Effector memory CD8-positive, alpha-beta T cell (primary cell): ENCODE measurements around the gene PRKCG.

Source experiments
- ATAC-seq: fragments of 150-1000 bp; cut with Tn5 transposase; replicated peaks from 2 replicates; pipeline ENCODE4 v1.10.0; 2021; ENCODE audit warnings: mild to moderate bottlenecking, moderate library complexity
- DNase-seq, 3 experiments: peaks; one replicate each; pipeline ENCODE4 v3.0.0; 2021
- H3K27ac Mint-ChIP-seq, 2 donors: one replicate each; pipeline ENCODE4 v1.8.0; 2022; ENCODE audit warnings: mild to moderate bottlenecking in 2 of 2, mixed read lengths in 2 of 2, moderate library complexity in 2 of 2
- H3K27me3 Mint-ChIP-seq, 2 donors: one replicate each; pipeline ENCODE4 v1.8.0; 2022; ENCODE audit warnings: mixed read lengths in 2 of 2
- H3K36me3 Mint-ChIP-seq: one replicate; pipeline ENCODE4 v1.8.0; 2022; ENCODE audit warnings: mild to moderate bottlenecking, moderate library complexity, mixed read lengths; ENCODE audit not compliant: insufficient read depth
- H3K4me1 Mint-ChIP-seq, 2 donors: one replicate each; pipeline ENCODE4 v1.8.0; 2022; ENCODE audit warnings: low read depth in 2 of 2, mixed read lengths in 2 of 2
- H3K4me3 Mint-ChIP-seq, 2 donors: one replicate each; pipeline ENCODE4 v1.8.0; 2022; ENCODE audit warnings: mild to moderate bottlenecking in 2 of 2, mixed read lengths in 2 of 2, moderate library complexity in 2 of 2
- H3K9me3 Mint-ChIP-seq, 2 donors: one replicate each; pipeline ENCODE4 v1.8.0; 2022; ENCODE audit warnings: mixed read lengths in 2 of 2

Gene PRKCG

GRCh38 chr19:53908106-53908934 lies 26.3 kb downstream of the PRKCG start:
- no peaks in the 10 kb centered on the region for H3K9me3 Mint-ChIP-seq
- DNase-seq (peak in 1 of 3 experiments; percentile 17), ATAC-seq (peak; percentile 40)
- peaks cover 3% of the 10 kb centered on the region for H3K36me3 Mint-ChIP-seq
- H3K27me3 Mint-ChIP-seq, result peaks cover 80 to 82% of the 10 kb centered on the region in 2 donors
- H3K4me3 Mint-ChIP-seq, result peak overlapping the region; percentile 58
- no peak overlapping the region for H3K27ac Mint-ChIP-seq
- H3K4me1 Mint-ChIP-seq, result peaks cover 37 to 39% of the 10 kb centered on the region in 2 donors

GRCh38 chr19:53908935-53909415 lies 27.0 kb downstream of the PRKCG start, which contains the start of gene CACNG7:
CACNG7 (plus strand) TSS chr19:53909278; CDS start chr19:53912832, 3,554 bp downstream.
- H3K4me3 Mint-ChIP-seq, result peak within 1 kb of the TSS; percentile 58
- no peak for DNase-seq
- no peak within 1 kb of the TSS for H3K27ac Mint-ChIP-seq
- H3K9me3 Mint-ChIP-seq, result no peaks in the 10 kb centered on the region
- H3K27me3 Mint-ChIP-seq, result peaks cover 80 to 84% of the 10 kb centered on the region in 2 donors
- peaks cover 3% of the 10 kb centered on the region for H3K36me3 Mint-ChIP-seq
- ATAC-seq, result no peak
- peaks cover 37 to 39% of the 10 kb centered on the region in 2 donors for H3K4me1 Mint-ChIP-seq

DNA sequence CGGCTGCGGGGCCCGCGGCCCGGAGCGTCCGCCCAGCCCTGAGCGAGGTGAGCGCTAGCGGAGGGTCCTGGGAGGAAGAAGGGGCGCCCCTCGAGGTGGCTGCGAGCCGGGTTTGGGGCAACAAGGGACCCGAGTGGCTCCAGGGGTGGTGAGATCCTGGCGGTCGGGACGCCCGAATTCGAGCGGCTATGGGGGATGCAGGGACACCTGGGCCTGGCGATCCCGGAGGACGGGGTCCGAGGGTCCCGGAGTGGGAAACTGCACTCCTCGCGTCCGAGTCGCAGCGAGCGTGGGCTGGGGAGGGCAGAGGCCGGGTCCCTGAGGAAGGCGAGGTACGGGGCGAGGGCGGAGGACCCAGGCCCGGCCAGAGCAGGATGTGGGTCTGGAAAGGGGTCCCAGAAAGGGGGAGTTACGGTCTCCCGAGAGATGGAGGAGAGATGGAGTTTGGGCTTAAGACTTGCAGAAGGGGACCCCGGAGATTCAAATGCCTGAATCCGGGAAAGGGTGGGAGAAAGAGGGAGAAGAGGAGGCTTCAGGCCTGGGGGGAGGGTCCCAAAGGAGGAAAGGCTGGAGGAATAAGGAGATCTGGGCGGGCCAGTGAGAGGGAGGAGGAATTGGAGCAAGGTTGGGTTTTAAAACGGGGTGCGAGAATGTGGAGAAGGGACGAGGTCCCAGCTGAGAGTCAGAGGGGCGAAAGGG lies 27.6 kb downstream of the PRKCG start:
- Mint-ChIP-seq H3K27me3 (peaks cover 73 to 82% of the 10 kb centered on the region in 2 donors), H3K4me3 (peak overlapping the region in 1 of 2 donors; percentile 11)
- ATAC-seq, result no peak

GRCh38 chr19:53910170-53910518 lies 28.1 kb downstream of the PRKCG start:
- peak overlapping the region in 1 of 2 donors; percentile 11 for H3K4me3 Mint-ChIP-seq
- H3K4me1 Mint-ChIP-seq, result peaks cover 28 to 30% of the 10 kb centered on the region in 2 donors
- DNase-seq (no peak), ATAC-seq (no peak)
- peaks cover 3% of the 10 kb centered on the region for H3K36me3 Mint-ChIP-seq
- no peaks in the 10 kb centered on the region for H3K9me3 Mint-ChIP-seq
- H3K27ac Mint-ChIP-seq, result no peak overlapping the region
- peaks cover 73 to 84% of the 10 kb centered on the region in 2 donors for H3K27me3 Mint-ChIP-seq

More for the DNA sequence above, 27.6 kb downstream of the PRKCG start:
- H3K36me3 Mint-ChIP-seq, result peaks cover 3% of the 10 kb centered on the region
- no peaks in the 10 kb centered on the region for H3K9me3 Mint-ChIP-seq
- H3K4me1 Mint-ChIP-seq, result peaks cover 33 to 35% of the 10 kb centered on the region in 2 donors
- no peak for DNase-seq
- no peak overlapping the region for H3K27ac Mint-ChIP-seq

GRCh38 chr19:53912653-53913052 lies 30.7 kb downstream of the PRKCG start:
- H3K36me3 Mint-ChIP-seq, result no peaks in the 10 kb centered on the region
- H3K27ac Mint-ChIP-seq, result no peak overlapping the region
- H3K9me3 Mint-ChIP-seq, result no peaks in the 10 kb centered on the region
- ATAC-seq (no peak), DNase-seq (no peak)
- peaks cover 7 to 12% of the 10 kb centered on the region in 2 donors for H3K4me1 Mint-ChIP-seq
- H3K4me3 Mint-ChIP-seq, result no peak overlapping the region
- H3K27me3 Mint-ChIP-seq, result peaks cover 64 to 89% of the 10 kb centered on the region in 2 donors

GRCh38 chr19:53915000-53915399 lies 33.0 kb downstream of the PRKCG start:
- Mint-ChIP-seq H3K27ac (no peak overlapping the region), H3K9me3 (no peaks in the 10 kb centered on the region), H3K4me1 (no peaks in the 10 kb centered on the region), H3K4me3 (no peak overlapping the region), H3K36me3 (no peaks in the 10 kb centered on the region), H3K27me3 (peaks cover 44 to 77% of the 10 kb centered on the region in 2 donors)
- ATAC-seq, result no peak
- no peak for DNase-seq

DNA sequence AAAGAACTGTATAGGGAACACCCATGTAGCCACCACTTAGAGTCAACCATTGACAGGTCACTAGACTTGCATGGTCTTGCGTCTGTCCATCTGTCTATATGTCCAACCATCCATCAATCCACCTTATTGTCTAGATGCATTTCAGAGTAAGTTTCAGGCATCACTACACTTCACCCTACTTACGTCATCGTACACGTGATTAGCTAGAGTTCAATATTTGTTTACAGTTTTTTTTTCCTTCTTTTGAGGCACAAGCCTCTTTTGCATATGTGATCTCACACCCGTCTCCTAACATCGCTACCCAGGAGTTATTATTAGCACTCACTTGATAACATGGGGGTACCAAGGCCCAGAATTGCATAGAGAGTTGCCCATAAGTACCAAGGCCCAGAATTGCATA lies 34.0 kb downstream of the PRKCG start:
- no peaks in the 10 kb centered on the region for H3K4me1 Mint-ChIP-seq
- H3K9me3 Mint-ChIP-seq, result no peaks in the 10 kb centered on the region
- DNase-seq (no peak), ATAC-seq (no peak)
- H3K4me3 Mint-ChIP-seq, result no peak overlapping the region
- H3K27me3 Mint-ChIP-seq, result peaks cover 34 to 67% of the 10 kb centered on the region in 2 donors
- H3K36me3 Mint-ChIP-seq, result no peaks in the 10 kb centered on the region
- no peak overlapping the region for H3K27ac Mint-ChIP-seq

GRCh38 chr19:53917356-53917755 lies 35.4 kb downstream of the PRKCG start:
- no peaks in the 10 kb centered on the region for H3K4me1 Mint-ChIP-seq
- no peaks in the 10 kb centered on the region for H3K36me3 Mint-ChIP-seq
- H3K27me3 Mint-ChIP-seq, result peaks cover 21 to 53% of the 10 kb centered on the region in 2 donors
- H3K27ac Mint-ChIP-seq, result no peak overlapping the region
- ATAC-seq, result no peak
- no peak overlapping the region for H3K4me3 Mint-ChIP-seq
- no peaks in the 10 kb centered on the region for H3K9me3 Mint-ChIP-seq
- no peak for DNase-seq

DNA sequence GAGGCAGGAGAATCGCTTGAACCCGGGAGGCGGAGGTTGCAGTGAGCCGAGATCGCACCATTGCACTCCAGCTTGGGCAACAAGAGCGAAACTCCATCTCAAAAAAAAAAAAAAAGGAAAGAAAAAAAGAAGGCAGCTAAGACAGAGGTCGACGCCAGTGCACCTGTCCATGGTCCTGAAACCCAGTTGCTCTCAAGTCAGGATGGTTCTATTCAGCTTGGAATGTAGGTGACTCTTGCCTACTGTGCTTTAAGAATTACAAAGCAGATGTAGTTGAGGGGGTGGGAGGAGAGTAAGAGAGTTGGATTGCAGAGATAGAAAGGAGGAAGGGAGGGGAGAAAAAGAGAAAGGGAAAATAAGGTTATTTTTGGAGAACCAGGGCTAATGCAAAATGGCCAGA lies 45.7 kb downstream of the PRKCG start:
- Mint-ChIP-seq H3K4me1 (no peaks in the 10 kb centered on the region), H3K36me3 (peaks cover 6% of the 10 kb centered on the region), H3K4me3 (no peak overlapping the region), H3K9me3 (peaks cover 3 to 8% of the 10 kb centered on the region in 2 donors), H3K27ac (no peak overlapping the region), H3K27me3 (peaks cover 0 to 22% of the 10 kb centered on the region in 2 donors)
- ATAC-seq (no peak), DNase-seq (peak in 2 of 3 experiments; percentile 20 to 21)

- no peaks in the 10 kb centered on the region for H3K36me3 Mint-ChIP-seq
Measured at GRCh38 chr19:53936029-53936428, 54.0 kb downstream of the PRKCG start.

DNA sequence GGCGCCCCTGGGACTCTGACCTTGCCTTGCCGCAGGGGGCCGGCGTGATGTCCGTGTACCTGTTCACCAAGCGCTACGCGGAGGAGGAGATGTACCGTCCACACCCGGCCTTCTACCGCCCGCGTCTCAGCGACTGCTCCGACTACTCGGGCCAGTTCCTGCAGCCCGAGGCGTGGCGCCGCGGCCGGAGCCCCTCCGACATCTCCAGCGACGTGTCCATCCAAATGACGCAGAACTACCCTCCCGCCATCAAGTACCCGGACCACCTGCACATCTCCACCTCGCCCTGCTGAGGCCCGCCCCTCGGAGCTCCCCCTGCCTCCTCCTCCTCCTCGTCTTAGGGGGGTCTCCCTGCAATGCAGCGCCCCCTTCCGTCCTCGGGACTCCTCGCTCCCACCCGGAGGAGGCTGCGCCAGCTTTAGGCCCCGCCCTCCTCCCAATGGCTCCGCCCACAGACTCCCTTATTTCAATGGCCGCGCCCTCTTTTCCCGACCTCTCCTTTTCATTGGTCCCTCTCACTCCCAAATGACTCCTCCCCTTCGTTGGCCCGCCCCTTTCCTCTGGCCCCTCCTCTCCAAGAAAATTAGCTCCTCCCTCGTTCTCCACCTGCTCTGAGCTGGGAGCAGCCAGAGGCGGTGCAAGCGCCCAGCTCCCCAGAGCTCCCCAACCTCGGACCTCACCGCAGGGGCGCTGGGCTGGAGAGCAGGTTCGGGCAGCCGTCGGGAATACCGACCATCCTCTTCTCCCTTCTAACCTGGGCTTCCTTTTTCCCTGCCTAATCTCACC lies 60.2 kb downstream of the PRKCG start:
- Mint-ChIP-seq H3K27me3 (peaks cover 64 to 86% of the 10 kb centered on the region in 2 donors), H3K9me3 (peaks cover 0 to 8% of the 10 kb centered on the region in 2 donors), H3K36me3 (peaks cover 5% of the 10 kb centered on the region), H3K4me3 (peak overlapping the region in 1 of 2 donors; percentile 36), H3K27ac (no peak overlapping the region), H3K4me1 (peaks cover 0 to 5% of the 10 kb centered on the region in 2 donors)
- DNase-seq (no peak), ATAC-seq (no peak)

More at GRCh38 chr19:53936029-53936428, 54.0 kb downstream of the PRKCG start:
- peaks cover 32 to 40% of the 10 kb centered on the region in 2 donors for H3K27me3 Mint-ChIP-seq
- H3K27ac Mint-ChIP-seq, result no peak overlapping the region
- no peaks in the 10 kb centered on the region for H3K4me1 Mint-ChIP-seq
- H3K9me3 Mint-ChIP-seq, result no peaks in the 10 kb centered on the region
- no peak for DNase-seq
- no peak for ATAC-seq
- no peak overlapping the region for H3K4me3 Mint-ChIP-seq

DNA sequence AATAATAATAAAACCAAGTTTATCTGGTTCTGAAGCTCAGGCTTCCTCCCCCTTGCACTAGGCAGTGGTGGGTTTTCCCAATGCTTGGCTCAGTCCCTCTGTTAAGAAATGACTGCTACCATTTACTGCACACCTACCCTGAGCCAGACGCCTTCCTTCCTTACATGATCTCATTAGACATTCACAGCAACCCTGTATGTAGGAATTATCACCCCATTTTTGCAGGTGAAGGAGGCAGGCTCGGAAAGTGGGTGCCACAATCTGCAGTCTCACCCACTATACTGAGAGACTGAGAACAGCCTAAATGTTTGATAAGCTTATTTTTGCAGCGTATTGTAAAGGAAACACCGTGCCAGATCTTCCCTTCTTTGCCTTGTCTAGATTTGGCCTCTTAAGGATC lies 62.4 kb downstream of the PRKCG start:
- Mint-ChIP-seq H3K36me3 (peaks cover 5% of the 10 kb centered on the region), H3K27me3 (peaks cover 58 to 80% of the 10 kb centered on the region in 2 donors), H3K4me1 (peaks cover 0 to 5% of the 10 kb centered on the region in 2 donors), H3K27ac (no peak overlapping the region), H3K4me3 (no peak overlapping the region), H3K9me3 (peaks cover 0 to 8% of the 10 kb centered on the region in 2 donors)
- no peak for DNase-seq
- ATAC-seq, result no peak

DNA sequence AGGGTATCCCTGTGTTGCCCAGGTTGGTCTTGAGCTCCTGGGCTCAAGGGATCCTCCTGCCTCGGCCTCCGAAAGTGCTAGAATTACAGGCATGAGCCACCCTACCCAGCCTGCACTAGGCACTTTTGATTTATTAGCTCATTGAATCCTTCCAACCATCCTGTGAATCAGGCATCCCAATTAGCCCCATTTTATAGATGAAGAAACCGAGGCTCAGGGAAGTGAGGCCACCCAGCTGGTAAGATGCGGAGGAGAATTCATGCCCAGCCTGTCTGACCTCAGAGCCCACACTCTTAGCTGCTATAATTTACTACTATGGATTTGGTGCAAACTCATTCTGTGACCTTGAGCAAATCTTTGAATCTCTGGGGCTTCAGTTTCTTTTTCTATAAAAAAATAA lies 62.9 kb downstream of the PRKCG start:
- H3K27me3 Mint-ChIP-seq, result peaks cover 53 to 75% of the 10 kb centered on the region in 2 donors
- peaks cover 0 to 8% of the 10 kb centered on the region in 2 donors for H3K9me3 Mint-ChIP-seq
- no peak for ATAC-seq
- H3K4me3 Mint-ChIP-seq, result no peak overlapping the region
- no peak for DNase-seq
- peaks cover 5% of the 10 kb centered on the region for H3K36me3 Mint-ChIP-seq
- H3K27ac Mint-ChIP-seq, result no peak overlapping the region
- H3K4me1 Mint-ChIP-seq, result peaks cover 0 to 5% of the 10 kb centered on the region in 2 donors
